ENCODE measurements around the gene PACSIN2. TPM values are rescaled to one million over a fixed set of nuclear protein-coding genes. Genes with fewer than 3 reads are reported as not detected.
"Not testable (repeated sequence)": the region's sequence is repeated elsewhere in the genome, so short reads cannot be mapped to it uniquely, and the experiment has no call there.

Gene PACSIN2
- polyA plus RNA-seq, 3 donors = 63.9 to 71.0 (median 69.7) TPM

DNA sequence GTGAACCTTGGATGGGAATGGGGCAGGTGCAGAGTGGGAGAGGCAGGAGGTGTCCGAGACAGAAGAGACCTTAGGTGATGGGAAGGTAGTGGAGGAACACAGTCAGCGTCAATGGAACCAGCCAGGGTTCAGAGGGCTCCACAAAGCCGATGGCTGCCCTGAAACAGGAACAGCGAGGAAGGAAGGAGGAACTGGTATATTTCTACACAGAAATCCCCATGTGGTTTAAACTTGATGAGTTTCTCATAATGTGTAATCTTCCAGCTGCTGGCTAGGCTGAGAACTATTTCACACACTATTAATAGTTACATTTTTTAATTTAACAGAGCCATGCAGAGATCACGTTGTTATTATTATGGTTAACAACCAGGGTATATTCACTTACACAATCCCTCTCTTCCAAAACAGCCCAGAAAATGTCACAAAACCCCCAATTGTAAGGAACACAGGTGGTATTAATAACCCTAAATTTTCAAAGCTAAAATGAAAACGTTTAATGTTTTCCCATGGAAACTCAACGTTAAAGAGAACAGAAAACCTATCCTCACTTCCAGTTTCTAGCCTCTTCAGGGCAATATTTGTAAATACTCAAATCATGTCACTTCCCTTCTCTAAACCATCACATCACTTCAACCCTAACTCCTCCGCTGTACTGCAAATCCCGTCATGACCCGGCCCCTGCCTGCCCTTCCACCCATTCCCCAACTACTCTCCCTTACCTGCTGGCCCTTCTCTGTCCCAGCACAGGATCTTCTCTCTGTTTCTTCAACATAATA lies 83.3 kb downstream of the PACSIN2 start:
- DNase-seq (ENCODE audit: low read depth in 3 of 3, low spot score in 2 of 3) = no peak

- DNase-seq (ENCODE audit: low read depth in 3 of 3, low spot score in 2 of 3) = no peak
These were observed 84.0 kb downstream of the PACSIN2 start for GRCh38 chr22:42930810-42931420.

DNA sequence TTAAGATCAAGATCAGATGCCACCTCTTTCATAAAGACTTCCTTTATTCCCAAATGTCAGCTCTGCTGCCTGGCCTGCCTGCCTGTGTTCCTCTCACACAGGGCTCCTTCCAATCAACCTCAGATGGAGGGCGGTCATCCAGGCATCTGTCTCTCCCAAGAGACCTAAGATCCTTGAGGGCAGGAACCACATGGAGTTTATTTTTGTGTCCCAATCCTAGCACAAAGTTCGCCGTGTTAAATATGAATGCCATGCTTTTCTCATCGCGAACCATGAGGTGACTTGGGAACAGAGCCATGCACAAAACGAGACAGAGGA lies 85.2 kb downstream of the PACSIN2 start:
- no peak for DNase-seq (ENCODE audit: low read depth in 3 of 3, low spot score in 2 of 3)

- DNase-seq (ENCODE audit: low read depth in 3 of 3, low spot score in 2 of 3) = no peak
These were observed 85.7 kb downstream of the PACSIN2 start for GRCh38 chr22:42928969-42929837.

DNA sequence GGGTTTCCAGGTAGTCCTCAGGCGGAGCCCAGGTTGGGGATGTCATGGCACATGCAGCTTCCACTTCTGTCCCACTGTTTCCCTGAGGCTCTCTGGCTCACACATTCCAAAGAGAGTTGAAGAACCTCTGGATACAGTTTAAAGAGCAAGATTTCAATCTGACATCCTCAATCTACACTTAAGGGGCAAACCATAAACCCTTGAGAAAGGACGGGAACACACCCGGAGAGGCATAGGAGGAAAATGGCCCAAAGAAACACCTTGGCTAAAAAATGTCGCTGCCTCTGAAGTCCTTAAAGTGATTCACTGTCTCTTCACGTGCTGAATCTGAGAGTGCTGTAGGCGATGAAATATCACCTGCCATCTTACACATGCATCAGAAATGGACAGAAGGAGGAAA lies 87.0 kb downstream of the PACSIN2 start:
- DNase-seq (ENCODE audit: low read depth in 3 of 3, low spot score in 2 of 3) = no peak

GRCh38 chr22:42926768-42927167 lies 88.2 kb downstream of the PACSIN2 start:
- no peak for DNase-seq (ENCODE audit: low read depth in 3 of 3, low spot score in 2 of 3)

- DNase-seq (ENCODE audit: low read depth in 3 of 3, low spot score in 2 of 3) = no peak
These were observed 88.8 kb downstream of the PACSIN2 start for GRCh38 chr22:42926104-42926503.

GRCh38 chr22:42925598-42925997 lies 89.4 kb downstream of the PACSIN2 start:
- no peak for DNase-seq (ENCODE audit: low read depth in 3 of 3, low spot score in 2 of 3)

DNA sequence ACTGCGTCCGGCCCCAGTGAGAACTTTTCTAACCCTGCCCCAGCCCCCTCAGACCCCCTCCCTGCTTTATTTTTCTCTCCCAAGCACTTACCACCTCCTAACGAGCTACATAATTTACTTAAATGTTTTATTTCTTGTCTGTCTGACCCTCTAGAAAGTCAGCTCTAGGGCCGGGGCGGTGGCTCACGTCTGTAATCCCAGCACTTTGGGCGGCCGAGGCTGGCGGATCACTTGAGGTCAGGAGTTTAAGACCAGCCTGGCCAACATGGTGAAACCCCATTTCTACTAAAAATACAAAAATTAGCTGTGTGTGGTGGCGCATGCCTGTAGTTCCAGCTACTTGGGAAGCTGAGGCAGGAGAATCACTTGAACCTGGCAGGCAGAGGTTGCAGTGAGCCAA lies 89.9 kb downstream of the PACSIN2 start:
- not testable (repeated sequence) for DNase-seq (ENCODE audit: low read depth in 3 of 3, low spot score in 2 of 3)

GRCh38 chr22:42924436-42924835 lies 90.5 kb downstream of the PACSIN2 start:
- DNase-seq (ENCODE audit: low read depth in 3 of 3, low spot score in 2 of 3) = no peak

DNA sequence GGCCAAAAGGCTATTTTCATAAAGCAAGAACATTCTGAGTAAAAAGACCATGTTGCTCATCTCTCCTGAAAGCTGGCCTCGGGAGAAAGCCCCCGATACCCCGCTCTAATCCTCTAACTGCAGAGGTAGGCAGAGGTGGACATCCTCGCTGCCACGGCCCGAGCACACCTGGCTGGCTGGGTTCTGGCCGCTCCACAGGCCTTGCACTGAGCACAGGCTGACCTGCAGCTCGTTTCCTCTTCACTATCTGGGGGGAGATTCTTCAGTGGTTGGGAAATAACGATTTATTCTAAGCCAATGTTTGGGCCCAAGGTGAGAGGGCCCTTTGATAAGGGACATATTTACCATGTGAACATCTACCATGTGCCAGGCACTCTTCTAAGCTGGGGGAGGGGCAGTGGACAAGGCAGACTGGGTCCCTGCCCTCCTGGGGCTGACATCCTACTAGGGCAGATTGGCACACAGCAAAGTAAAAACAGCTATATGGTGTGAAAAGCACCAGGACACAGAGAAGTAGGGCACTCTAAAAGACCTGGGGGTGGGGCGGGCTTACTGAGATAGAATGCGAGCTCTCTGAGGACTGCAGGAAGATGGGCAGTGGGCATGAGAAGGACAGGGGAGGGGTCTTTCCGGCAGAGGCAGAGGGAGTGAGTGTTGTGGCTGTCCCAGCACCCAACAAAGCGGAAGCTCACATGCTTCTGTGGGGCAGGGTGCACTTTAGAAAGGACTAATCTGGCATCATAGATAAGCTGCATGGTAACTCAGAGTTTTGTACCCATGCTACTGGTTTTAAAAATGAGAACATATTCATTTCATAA lies 92.4 kb downstream of the PACSIN2 start:
- DNase-seq (ENCODE audit: low read depth in 3 of 3, low spot score in 2 of 3) = no peak

DNA sequence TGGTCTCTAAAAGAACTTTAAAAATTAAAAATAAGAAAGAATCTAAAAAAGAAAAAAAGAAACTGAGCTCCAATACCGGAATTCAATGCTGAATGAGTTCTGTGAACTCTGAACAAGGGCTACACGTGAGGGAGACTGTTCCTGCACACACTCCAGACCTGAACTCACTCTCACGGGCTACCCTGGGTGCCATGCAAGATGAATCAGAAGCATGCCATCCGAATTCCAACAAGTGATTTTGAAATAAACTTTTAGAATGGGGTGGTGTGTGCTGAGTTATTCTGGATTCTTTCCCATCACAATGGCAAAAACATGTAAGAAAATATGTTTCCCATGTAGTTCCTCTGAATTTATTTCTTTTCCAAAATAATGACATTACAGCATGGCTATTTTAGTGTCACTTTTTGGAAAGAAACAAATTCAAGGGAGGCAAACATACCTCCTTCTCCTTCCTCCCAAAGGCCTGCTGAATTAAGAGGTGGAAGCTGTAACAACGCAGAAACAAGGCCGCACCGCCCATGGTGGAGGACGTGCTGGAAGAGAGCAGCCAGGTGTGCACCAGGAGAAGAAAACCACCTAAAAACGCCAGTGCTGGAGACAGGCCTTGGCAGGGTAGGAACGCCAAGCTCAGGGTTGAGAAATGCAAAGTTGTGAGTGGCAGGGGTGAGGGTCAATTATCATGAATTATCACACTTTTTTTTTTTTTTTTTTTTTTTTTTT lies 94.7 kb downstream of the PACSIN2 start:
- DNase-seq (ENCODE audit: low read depth in 3 of 3, low spot score in 2 of 3) = no peak

- no peak for DNase-seq (ENCODE audit: low read depth in 3 of 3, low spot score in 2 of 3)
These were observed 95.8 kb downstream of the PACSIN2 start for GRCh38 chr22:42919199-42919598.

- no peak for DNase-seq (ENCODE audit: low read depth in 3 of 3, low spot score in 2 of 3)
These were observed 96.4 kb downstream of the PACSIN2 start for GRCh38 chr22:42918500-42918899.

DNA sequence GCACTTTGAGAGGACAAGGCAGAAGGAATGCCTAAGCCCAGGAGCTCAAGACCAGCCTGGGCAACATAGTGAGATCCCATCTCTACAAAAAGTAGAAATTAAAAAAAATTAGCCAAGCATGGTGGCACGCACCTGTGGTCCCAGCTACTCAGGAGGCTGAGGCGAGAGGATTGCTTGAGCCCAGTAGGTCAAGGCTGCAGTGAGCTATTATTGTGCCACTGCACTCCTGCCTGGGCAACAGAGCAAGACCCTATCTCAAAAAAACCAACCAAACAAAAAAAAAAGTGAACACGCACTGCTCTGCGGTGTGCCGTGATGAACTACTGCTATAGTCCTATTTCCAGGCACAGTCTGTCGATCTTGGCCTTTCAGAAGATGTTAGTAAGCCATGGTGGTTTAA lies 97.6 kb downstream of the PACSIN2 start:
- DNase-seq (ENCODE audit: low read depth in 3 of 3, low spot score in 2 of 3) = not testable (repeated sequence)

DNA sequence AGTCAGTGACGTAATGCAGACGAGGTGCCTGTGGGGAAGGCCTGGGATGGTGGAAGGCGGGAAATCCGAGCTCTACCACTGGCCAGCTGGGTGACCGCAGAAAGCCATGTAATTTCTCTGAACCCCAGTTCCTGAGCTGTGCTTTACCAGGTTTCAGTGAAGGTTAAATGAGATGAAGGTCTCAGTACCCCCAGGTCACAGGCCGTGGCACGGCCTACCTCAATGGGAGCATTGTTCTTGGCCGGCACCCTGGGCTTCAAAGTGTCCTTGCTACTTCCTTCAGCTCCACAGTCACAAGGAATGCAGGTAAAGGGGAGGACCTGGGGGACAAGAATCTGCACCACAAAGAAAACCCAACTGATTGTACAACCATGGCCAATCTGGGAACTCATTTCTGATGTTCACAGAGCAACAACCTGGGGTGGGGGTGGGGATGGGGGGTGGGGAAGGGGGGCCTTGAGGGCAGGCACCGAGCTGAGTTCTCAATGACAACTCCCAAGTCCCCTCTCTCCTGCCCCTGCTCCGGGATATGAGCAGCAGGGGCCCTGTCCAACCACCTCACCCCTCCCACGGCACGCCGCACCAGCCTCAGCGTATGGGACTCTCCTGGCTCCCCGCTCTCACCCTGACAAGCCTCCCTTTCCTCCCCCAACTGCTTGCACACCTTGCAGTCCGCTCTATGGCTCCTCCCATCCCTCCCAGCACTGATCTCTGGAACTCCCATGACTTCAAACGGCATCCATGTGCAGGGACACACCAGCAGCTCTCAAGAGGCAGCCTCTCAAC lies 98.8 kb downstream of the PACSIN2 start:
- DNase-seq (ENCODE audit: low read depth in 3 of 3, low spot score in 2 of 3) = no peak

- no peak for DNase-seq (ENCODE audit: low read depth in 3 of 3, low spot score in 2 of 3)
These were observed 100.4 kb downstream of the PACSIN2 start for GRCh38 chr22:42914511-42915076.

GRCh38 chr22:42913874-42914510 lies 101.0 kb downstream of the PACSIN2 start:
- no peak for DNase-seq (ENCODE audit: low read depth in 3 of 3, low spot score in 2 of 3)

DNA sequence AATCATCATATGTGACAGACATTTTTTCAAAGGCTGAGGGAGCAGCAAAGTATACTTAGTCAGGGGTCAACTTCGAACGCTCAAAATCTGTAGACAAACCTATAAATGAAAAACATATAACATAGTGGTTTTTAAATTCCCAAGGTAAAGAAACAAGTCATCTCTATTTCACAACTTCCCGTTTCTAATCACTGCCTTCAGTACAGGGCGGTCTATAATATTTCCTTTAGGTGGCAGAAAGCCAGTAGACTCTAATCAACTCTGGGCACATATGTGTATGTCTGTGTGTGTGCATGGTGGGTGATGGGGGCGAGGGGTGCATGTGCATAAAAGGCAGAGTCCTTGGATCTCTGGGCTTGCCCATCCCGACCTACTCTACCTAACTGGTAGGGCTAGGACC lies 102.9 kb downstream of the PACSIN2 start:
- DNase-seq (ENCODE audit: low read depth in 3 of 3, low spot score in 2 of 3) = no peak

All from right renal cortex interstitium (tissue), 3 donors.